GM12878 (cell line): ENCODE measurements around the gene RHEX. TPM values are rescaled to one million over a fixed set of nuclear protein-coding genes. Genes with fewer than 3 reads are reported as not detected.

Experiments used
- BCL3 ChIP-seq: IDR thresholded peaks from 2 replicates; pipeline ENCODE4 v1.6.1; 2011; ENCODE audit warnings: borderline replicate concordance, low read depth, mild to moderate bottlenecking, moderate library complexity, low read length; ENCODE audit not compliant: insufficient read depth, poor library complexity, severe bottlenecking
- CBX5 ChIP-seq: sonication (generic); IDR thresholded peaks from 2 replicates; pipeline ENCODE4 v1.6.1; 2016; ENCODE audit warnings: low read depth, moderate library complexity, mild to moderate bottlenecking, inconsistent platforms
- MTA3 ChIP-seq: IDR thresholded peaks from 2 replicates; pipeline ENCODE4 v1.6.1; 2012; ENCODE audit warnings: low read length, inconsistent platforms, borderline replicate concordance
- MYC ChIP-seq: IDR thresholded peaks from 2 replicates; pipeline ENCODE4 v1.6.1; 2011; ENCODE audit warnings: mild to moderate bottlenecking, low read length, moderate library complexity, inconsistent platforms; ENCODE audit not compliant: insufficient read depth, insufficient replicate concordance, insufficient read length, severe bottlenecking
- NFYB ChIP-seq: IDR thresholded peaks from 2 replicates; pipeline ENCODE4 v1.6.1; 2011; ENCODE audit warnings: low read depth, mild to moderate bottlenecking, low read length, improper control_type of control experiment, moderate library complexity; ENCODE audit not compliant: insufficient read depth
- PAX5 ChIP-seq: IDR thresholded peaks from 2 replicates; pipeline ENCODE4 v1.6.1; 2011; ENCODE audit warnings: low read depth, low read length, borderline replicate concordance
- RAD21 ChIP-seq: IDR thresholded peaks from 2 replicates; pipeline ENCODE4 v1.6.1; 2011; ENCODE audit warnings: mild to moderate bottlenecking, low read depth, low read length, moderate library complexity; ENCODE audit not compliant: insufficient read depth
- RFX5 ChIP-seq: IDR thresholded peaks from 2 replicates; pipeline ENCODE4 v1.6.1; 2011; ENCODE audit warnings: low read depth, low read length, improper control_type of control experiment
- SIX5 ChIP-seq: IDR thresholded peaks from 2 replicates; pipeline ENCODE4 v1.6.1; 2011; ENCODE audit warnings: mild to moderate bottlenecking, low read depth, low read length, moderate library complexity; ENCODE audit not compliant: severe bottlenecking
- SMAD5 ChIP-seq: IDR thresholded peaks from 2 replicates; pipeline ENCODE4 v1.6.1; 2016; ENCODE audit warnings: antibody characterized with exemption, low read depth
- ZZZ3 ChIP-seq: IDR thresholded peaks from 2 replicates; pipeline ENCODE4 v1.6.1; 2011; ENCODE audit warnings: low read depth; ENCODE audit not compliant: control insufficient read depth, insufficient read length
- polyA plus RNA-seq, 11 experiments: library from polyadenylated mRNA; depleted of rRNA in 4 of 11; unstranded in 6 of 11; stranded (reverse) in 5 of 11; fragments of >200 nt; fragmentation: Nextera tagmentation in 4 of 11; fragmentation: Illumina TruSeq in 1 of 11; extraction: Ambion mirVana in 4 of 11; extraction: Trizol in 1 of 11; gene quantifications; 1 replicate in 1 of 11; 2 replicates in 10 of 11; pipeline versions ENCODE4 v1.2.1 to v1.2.3, GENCODE V29; 2011 to 2016; ENCODE audit warnings: inconsistent platforms in 2 of 11, missing spikeins in 2 of 11, low read depth in 1 of 11
- total RNA-seq, 4 experiments: library from RNA; depleted of rRNA in 3 of 4; stranded (reverse); fragments of >200 nt in 3 of 4; fragmentation: Illumina TruSeq in 1 of 4; extraction: Trizol in 1 of 4; gene quantifications; 2 replicates each; pipeline versions ENCODE4 v1.2.1 to v1.2.3, GENCODE V29; 2013 to 2021
- TF ChIP-seq, protein P1 (sequence below): fragments of 450-650 bp; conservative IDR thresholded peaks from 2 replicates; pipeline ENCODE4 v1.6.1; 2017; ENCODE audit warnings: mild to moderate bottlenecking, moderate library complexity

RHEX gene
- total and polyA plus RNA-seq, 10 of the 15 experiments (the other 5 are each of a cell fraction or from before 2014, with no cell fraction given) = 2.4 to 11.4 (median 5.7) TPM

- TF ChIP-seq BCL3 (no peak), MTA3 (no peak), SIX5 (no peak), MYC (no peak), RFX5 (no peak), NFYB (no peak), PAX5 (no peak), ZZZ3 (no peak), CBX5 (no peak), SMAD5 (no peak), RAD21 (no peak)
- TF ChIP-seq, protein P1, sequence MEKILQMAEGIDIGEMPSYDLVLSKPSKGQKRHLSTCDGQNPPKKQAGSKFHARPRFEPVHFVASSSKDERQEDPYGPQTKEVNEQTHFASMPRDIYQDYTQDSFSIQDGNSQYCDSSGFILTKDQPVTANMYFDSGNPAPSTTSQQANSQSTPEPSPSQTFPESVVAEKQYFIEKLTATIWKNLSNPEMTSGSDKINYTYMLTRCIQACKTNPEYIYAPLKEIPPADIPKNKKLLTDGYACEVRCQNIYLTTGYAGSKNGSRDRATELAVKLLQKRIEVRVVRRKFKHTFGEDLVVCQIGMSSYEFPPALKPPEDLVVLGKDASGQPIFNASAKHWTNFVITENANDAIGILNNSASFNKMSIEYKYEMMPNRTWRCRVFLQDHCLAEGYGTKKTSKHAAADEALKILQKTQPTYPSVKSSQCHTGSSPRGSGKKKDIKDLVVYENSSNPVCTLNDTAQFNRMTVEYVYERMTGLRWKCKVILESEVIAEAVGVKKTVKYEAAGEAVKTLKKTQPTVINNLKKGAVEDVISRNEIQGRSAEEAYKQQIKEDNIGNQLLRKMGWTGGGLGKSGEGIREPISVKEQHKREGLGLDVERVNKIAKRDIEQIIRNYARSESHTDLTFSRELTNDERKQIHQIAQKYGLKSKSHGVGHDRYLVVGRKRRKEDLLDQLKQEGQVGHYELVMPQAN = no peak
These were observed 6.5 kb downstream of the RHEX start (continued) for GRCh38 chr1:206059355-206059915.
